Measurements from ENCODE around the gene C3orf52.

The C3orf52 gene

GRCh38 chr3:112136959-112137693, 50.9 kb downstream of the C3orf52 start:
- DNase-seq (ENCODE audit: low spot score) = peak; percentile 88

GRCh38 chr3:112137781-112138180, 51.6 kb downstream of the C3orf52 start:
- DNase-seq (ENCODE audit: low spot score) = no peak

- no peak for DNase-seq (ENCODE audit: low spot score)
These were observed 52.2 kb downstream of the C3orf52 start for GRCh38 chr3:112138219-112138969.

- no peak for DNase-seq (ENCODE audit: low spot score)
These were observed 54.4 kb downstream of the C3orf52 start for GRCh38 chr3:112140584-112140983.

- DNase-seq (ENCODE audit: low spot score) = no peak
These were observed 55.1 kb downstream of the C3orf52 start for GRCh38 chr3:112141293-112141692.

GRCh38 chr3:112143251-112143650, 57.1 kb downstream of the C3orf52 start:
- DNase-seq (ENCODE audit: low spot score) = no peak

GRCh38 chr3:112143689-112144088, 57.5 kb downstream of the C3orf52 start:
- DNase-seq (ENCODE audit: low spot score) = no peak

GRCh38 chr3:112149136-112149535, 62.9 kb downstream of the C3orf52 start:
- no peak for DNase-seq (ENCODE audit: low spot score)

GRCh38 chr3:112167758-112168157, 81.6 kb downstream of the C3orf52 start:
- no peak for DNase-seq (ENCODE audit: low spot score)

Data from Ammon's horn (tissue), 1 donor.